NOMO-1 (cell line): ENCODE measurements around the gene EXOC2.

Experiments
- DNase-seq, 2 experiments: peaks; one replicate each; lab custom pipeline; 2025; ENCODE audit not compliant: unreplicated experiment in 2 of 2; lab: John Stamatoyannopoulos, UW

Gene EXOC2

GRCh38 chr6:692858-693722, at the start of gene EXOC2:
Gene EXOC2 (minus strand): TSS chr6:693139. CDS start chr6:637818, 55,321 bp downstream.
- DNase-seq = peak; percentile 80 to 85

GRCh38 chr6:741410-742339, 48.7 kb upstream of the EXOC2 start:
- no peak for DNase-seq

- no peak for DNase-seq
Observed at GRCh38 chr6:736657-737446, 43.9 kb upstream of the EXOC2 start.

- DNase-seq = no peak
Observed at GRCh38 chr6:733431-734219, 40.7 kb upstream of the EXOC2 start.

GRCh38 chr6:731924-732323, 39.0 kb upstream of the EXOC2 start:
- no peak for DNase-seq

- DNase-seq = no peak
Observed at GRCh38 chr6:729606-730320, 36.8 kb upstream of the EXOC2 start.

GRCh38 chr6:727856-728255, 34.9 kb upstream of the EXOC2 start:
- no peak for DNase-seq

- no peak for DNase-seq
Observed at GRCh38 chr6:723540-723939, 30.6 kb upstream of the EXOC2 start.

- peak in 1 of 2 experiments; percentile 8 for DNase-seq
Observed at GRCh38 chr6:722608-723007, 29.7 kb upstream of the EXOC2 start.

- DNase-seq = peak; percentile 48 to 65
Observed at GRCh38 chr6:722077-722524, 29.2 kb upstream of the EXOC2 start.

GRCh38 chr6:718345-718744, 25.4 kb upstream of the EXOC2 start:
- DNase-seq = no peak

- no peak for DNase-seq
Observed at GRCh38 chr6:717135-717534, 24.2 kb upstream of the EXOC2 start.

GRCh38 chr6:715709-716491, 23.0 kb upstream of the EXOC2 start:
- DNase-seq = no peak

GRCh38 chr6:714100-714499, 21.2 kb upstream of the EXOC2 start:
- no peak for DNase-seq

- no peak for DNase-seq
Observed at GRCh38 chr6:713351-713750, 20.4 kb upstream of the EXOC2 start.

GRCh38 chr6:712805-713204, 19.9 kb upstream of the EXOC2 start:
- no peak for DNase-seq

GRCh38 chr6:711925-712324, 19.0 kb upstream of the EXOC2 start:
- DNase-seq = no peak
